HPDE6-E6E7 (cell line): Measurements from ENCODE around the gene NDUFA8.

ENCODE experiments used
- DNase-seq: peaks from one replicate; pipeline ENCODE4 v3.0.0; 2011; ENCODE audit warnings: missing footprints; ENCODE audit errors: extremely low spot score

NDUFA8 gene

GRCh38 chr9:122184551-122184950, 25.0 kb upstream of the NDUFA8 start:
- no peak for DNase-seq

GRCh38 chr9:122183501-122183900, 23.9 kb upstream of the NDUFA8 start:
- no peak for DNase-seq

- peak; percentile 35 for DNase-seq
Measured at GRCh38 chr9:122180633-122181032, 21.1 kb upstream of the NDUFA8 start.

GRCh38 chr9:122179690-122180074, 20.1 kb upstream of the NDUFA8 start:
- DNase-seq: no peak

GRCh38 chr9:122179054-122179689, 19.6 kb upstream of the NDUFA8 start:
- DNase-seq: no peak

- DNase-seq: no peak
Measured at GRCh38 chr9:122176916-122177315, 17.3 kb upstream of the NDUFA8 start.

GRCh38 chr9:122173670-122174069, 14.1 kb upstream of the NDUFA8 start:
- no peak for DNase-seq

- no peak for DNase-seq
Measured at GRCh38 chr9:122172131-122172530, 12.6 kb upstream of the NDUFA8 start.

GRCh38 chr9:122168356-122168755, 8.8 kb upstream of the NDUFA8 start:
- no peak for DNase-seq

- DNase-seq: no peak
Measured at GRCh38 chr9:122164286-122164685, 4.7 kb upstream of the NDUFA8 start.

GRCh38 chr9:122162415-122162814, 2.8 kb upstream of the NDUFA8 start:
- no peak for DNase-seq

- DNase-seq: no peak
Measured at GRCh38 chr9:122159925-122160246, 307 bp upstream of the NDUFA8 start.

- DNase-seq: peak; percentile 28
Measured at GRCh38 chr9:122158202-122158601, 1.4 kb downstream of the NDUFA8 start.

GRCh38 chr9:122155796-122156195, 3.8 kb downstream of the NDUFA8 start:
- no peak for DNase-seq

- DNase-seq: no peak
Measured at GRCh38 chr9:122151267-122151828, 8.2 kb downstream of the NDUFA8 start.

- no peak for DNase-seq
Measured at GRCh38 chr9:122145592-122145863, 14.1 kb downstream of the NDUFA8 start.

- no peak for DNase-seq
Measured at GRCh38 chr9:122144836-122145591, 14.6 kb downstream of the NDUFA8 start.

GRCh38 chr9:122143876-122144405, 15.6 kb downstream of the NDUFA8 start:
- DNase-seq: no peak

GRCh38 chr9:122143296-122143695, 16.3 kb downstream of the NDUFA8 start:
- no peak for DNase-seq

GRCh38 chr9:122141671-122142070, 17.9 kb downstream of the NDUFA8 start:
- DNase-seq: no peak

- no peak for DNase-seq
Measured at GRCh38 chr9:122140368-122141193, 19.0 kb downstream of the NDUFA8 start.

GRCh38 chr9:122138560-122139268, 20.9 kb downstream of the NDUFA8 start:
- no peak for DNase-seq
